Activated CD4-positive, alpha-beta T cell treated with anti-CD3 and anti-CD28 coated beads, Interleukin-2, amount 50 U/mL, for 4 hours (primary cell): ENCODE data around the gene ST13.
"Not testable (repeated sequence)": the region's sequence is repeated elsewhere in the genome, so short reads cannot be mapped to it uniquely, and the experiment has no call there.

Source experiments
- DNase-seq, 2 experiments: peaks; one replicate each; pipeline ENCODE4 v3.0.0-alpha.2; 2020

Gene ST13

GRCh38 chr22:40856513-40857308 lies at the start of gene ST13, which contains the start of gene XPNPEP3:
Gene ST13 (minus strand): TSS chr22:40856639. CDS start chr22:40856540, 99 bp downstream.
Gene XPNPEP3 (plus strand): TSS chr22:40857148. CDS start chr22:40857182, 34 bp downstream.
- peak; percentile 96 for DNase-seq

GRCh38 chr22:40904101-40904500 lies 47.7 kb upstream of the ST13 start:
- DNase-seq: no peak

DNA sequence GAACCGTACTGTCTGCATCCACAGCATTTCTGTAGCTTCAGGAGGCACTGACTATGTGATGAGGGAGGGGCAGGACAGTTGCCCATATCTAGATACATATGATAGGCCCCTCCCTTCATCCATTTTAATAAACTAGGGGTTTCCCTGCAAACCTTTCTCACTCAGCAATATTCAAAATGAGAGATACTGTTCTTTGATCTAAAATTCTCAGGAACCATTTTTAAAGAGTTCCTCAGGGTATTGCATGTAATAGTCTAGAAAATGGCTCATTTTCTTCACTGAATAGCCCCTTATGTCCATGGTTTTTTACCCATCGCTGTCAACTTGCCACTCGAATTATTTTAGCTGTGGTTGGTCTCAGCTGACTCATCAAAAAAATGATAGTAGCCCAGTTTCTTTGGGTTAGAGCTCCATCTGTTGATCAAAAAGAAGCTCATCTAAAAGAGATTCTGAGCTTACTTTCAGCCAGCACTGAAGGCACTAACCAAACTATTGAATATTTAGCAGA lies 42.5 kb upstream of the ST13 start:
- no peak for DNase-seq

GRCh38 chr22:40894417-40894816 lies 38.0 kb upstream of the ST13 start:
- no peak for DNase-seq

GRCh38 chr22:40890881-40891280 lies 34.4 kb upstream of the ST13 start:
- DNase-seq: no peak

DNA sequence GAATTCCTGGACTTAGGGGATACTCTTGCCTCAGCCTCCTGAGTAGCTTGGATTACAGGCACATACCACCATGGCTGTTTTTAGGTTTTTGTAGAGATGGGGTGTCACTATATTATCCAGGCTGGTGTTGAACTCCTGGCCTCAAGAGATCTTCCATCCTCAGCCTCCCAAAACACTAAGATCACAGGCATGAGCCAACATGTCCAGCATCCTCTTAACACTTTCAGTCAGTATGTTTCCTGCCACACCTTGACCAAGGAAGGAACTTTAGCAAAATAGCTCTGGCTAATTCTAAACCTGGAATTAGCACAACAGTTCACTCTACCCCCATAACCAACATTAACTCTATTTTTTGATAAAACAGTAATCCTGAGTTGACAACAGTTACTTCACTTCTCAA lies 32.7 kb upstream of the ST13 start:
- no peak for DNase-seq

DNA sequence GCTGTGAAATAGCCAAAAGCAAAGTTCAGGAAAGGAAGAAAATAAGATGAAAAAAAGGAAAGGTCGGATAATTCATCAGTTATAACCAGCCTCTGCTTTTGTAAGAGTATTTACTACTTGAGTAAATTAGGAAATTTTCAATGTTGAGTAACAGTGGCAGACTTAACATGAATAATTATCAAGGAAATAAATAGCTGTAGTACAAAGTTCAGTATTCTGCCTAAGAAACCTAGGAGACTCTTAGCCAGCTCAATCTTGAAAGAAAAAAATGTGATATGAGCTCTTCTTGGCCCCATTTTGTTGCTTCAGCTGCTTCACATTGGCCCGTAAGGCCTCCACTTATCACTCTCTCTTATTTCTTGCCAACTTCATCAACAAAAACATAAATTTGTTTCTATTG lies 22.5 kb upstream of the ST13 start:
- DNase-seq: no peak

- DNase-seq: no peak
Measured at GRCh38 chr22:40877488-40877887, 21.0 kb upstream of the ST13 start.

GRCh38 chr22:40876907-40877306 lies 20.5 kb upstream of the ST13 start:
- DNase-seq: no peak

DNA sequence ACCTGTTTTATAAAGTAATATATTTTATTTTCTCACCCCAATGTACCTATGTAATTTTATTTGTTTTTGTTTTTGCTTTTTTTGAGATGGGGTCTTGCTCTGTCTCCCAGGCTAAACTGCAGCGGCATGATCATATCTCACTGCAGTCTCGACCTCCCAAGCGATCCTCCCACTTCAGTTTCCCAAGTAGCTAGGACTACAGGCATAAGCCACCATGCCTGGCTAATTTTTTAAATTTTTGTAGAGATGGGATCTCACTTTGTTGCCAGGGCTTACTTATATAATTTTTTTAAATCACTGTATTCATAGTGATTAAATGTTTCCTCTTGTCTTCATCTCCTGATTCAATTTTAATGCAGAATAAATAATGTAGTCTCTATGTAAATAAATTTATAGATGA lies 18.7 kb upstream of the ST13 start:
- no peak for DNase-seq

GRCh38 chr22:40874016-40874415 lies 17.6 kb upstream of the ST13 start:
- no peak for DNase-seq

- DNase-seq: not testable (repeated sequence)
Measured at GRCh38 chr22:40868379-40868778, 11.9 kb upstream of the ST13 start.

- no peak for DNase-seq
Measured at GRCh38 chr22:40867109-40867508, 10.7 kb upstream of the ST13 start.

- no peak for DNase-seq
Measured at GRCh38 chr22:40862537-40862936, 6.1 kb upstream of the ST13 start.

- DNase-seq: no peak
Measured at GRCh38 chr22:40862013-40862412, 5.6 kb upstream of the ST13 start, which contains the start of gene DNAJB7. Gene DNAJB7 (minus strand): TSS chr22:40862113. CDS start chr22:40861994, 119 bp downstream.

DNA sequence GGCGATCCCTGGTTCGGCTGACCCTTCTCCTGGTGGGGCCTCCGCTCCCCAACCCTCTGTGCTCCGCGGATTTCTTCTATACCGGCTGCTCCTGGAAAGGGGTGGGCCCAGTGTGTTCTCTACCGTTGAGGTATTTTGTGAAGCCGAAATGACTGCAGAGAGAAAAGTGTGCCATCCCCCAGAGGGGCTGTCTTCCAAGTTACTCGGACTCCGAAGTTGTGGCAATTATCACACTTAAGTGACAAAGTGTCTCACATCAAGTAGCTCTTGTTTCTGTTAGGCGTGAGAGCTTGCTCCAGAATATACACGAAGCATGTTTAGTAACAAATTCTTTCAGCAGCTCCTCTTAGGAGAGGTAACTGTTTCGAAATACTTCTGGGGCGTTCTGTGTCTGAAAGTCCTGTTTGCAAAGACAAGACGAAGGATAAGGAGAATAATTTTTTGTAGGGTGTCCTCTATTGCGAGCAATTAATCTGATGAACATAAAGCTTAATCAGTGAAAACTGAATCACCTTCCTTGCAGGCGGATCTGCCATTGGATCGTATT lies 943 bp upstream of the ST13 start:
- DNase-seq: no peak

- peak in 1 of 2 experiments; percentile 8 for DNase-seq
Measured at GRCh38 chr22:40855979-40856512, 393 bp downstream of the ST13 start.

- peak in 1 of 2 experiments; percentile 4 for DNase-seq
Measured at GRCh38 chr22:40855071-40855978, 1.1 kb downstream of the ST13 start.

- DNase-seq: no peak
Measured at GRCh38 chr22:40853961-40854360, 2.5 kb downstream of the ST13 start.

DNA sequence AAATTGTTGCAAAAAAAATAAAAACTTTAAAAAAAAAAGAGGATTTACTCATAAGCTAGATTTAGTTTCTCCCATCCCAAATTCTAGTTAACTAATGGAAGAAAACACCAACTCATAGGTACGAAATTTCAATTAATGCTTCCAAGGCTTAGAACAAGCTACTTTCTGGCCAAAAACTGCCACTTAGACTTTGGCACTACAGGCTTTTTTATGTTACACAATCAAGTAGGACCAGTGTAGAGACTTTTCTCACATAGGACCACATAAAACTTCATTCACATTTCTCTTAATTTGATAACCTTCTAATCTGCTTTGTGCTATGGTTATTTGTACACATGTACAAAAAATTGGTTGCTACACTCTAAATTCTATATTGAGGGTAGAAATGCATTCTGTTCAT lies 3.1 kb downstream of the ST13 start:
- no peak for DNase-seq

DNA sequence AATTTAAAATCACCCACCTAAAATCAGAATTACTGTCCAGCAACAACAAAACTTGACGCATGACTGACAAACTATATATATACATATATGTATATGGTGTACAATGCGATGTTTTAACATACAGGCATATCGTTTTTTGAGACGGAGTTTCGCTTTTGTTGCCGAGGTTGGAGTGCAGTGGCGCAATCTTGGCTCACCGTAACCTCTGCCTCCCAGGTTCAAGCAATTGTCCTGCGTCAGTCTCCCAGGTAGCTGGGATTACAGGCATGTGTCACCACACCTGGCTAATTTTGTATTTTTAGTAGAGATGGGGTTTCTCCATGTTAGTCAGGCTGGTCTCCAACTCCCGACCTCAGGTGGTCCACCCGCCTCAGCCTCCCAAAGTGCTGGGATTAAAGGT lies 10.6 kb downstream of the ST13 start:
- not testable (repeated sequence) for DNase-seq

DNA sequence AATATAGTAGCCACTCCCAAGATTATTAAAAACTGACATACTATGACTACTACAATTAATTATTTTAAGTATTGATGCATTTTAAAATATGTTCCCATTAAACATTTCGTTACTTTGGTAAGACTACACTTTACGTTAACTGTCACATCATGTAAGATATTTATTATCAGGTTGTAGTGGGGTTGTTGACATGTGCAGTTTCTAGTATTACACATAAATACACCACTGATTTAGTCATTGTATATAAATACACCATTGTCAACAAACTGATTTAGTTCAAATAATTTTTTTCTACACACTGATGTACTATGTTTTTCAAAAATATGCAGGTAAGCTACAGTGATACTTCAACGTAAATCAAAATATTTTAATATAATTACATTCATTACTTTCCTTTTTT lies 11.5 kb downstream of the ST13 start:
- DNase-seq: no peak

DNA sequence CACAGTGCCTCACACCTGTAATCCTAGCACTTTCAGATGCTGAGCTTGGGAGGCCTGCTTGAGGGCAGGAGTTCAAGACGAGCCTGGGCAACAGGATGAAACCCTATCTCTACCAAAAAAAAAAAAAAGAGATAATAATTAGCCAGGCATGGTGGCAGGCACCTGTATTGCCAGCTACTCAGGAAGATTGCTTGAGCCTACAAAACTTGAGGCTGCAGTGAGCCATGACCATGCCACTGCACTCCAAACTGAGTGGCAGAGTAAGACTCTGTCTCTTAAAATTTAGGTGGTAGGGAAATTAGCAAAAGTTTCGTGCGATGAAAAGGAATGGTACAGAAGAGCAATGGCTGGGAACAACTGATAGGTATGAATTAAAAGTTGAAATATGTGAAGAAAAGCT lies 18.0 kb downstream of the ST13 start:
- no peak for DNase-seq
